Calu3 (cell line): Measurements from ENCODE around the gene SOS1. TPM values are rescaled to one million over a fixed set of nuclear protein-coding genes. Genes with fewer than 3 reads are reported as not detected.
"Not testable (repeated sequence)": the region's sequence is repeated elsewhere in the genome, so short reads cannot be mapped to it uniquely, and the experiment has no call there.

Source experiments
- BruUV-seq: library from RNA; stranded (reverse); fragments of 400-500 nt; replicated peaks from 2 replicates; lab custom pipeline; 2021; lab: Mats Ljungman, UMichigan
- CTCF ChIA-PET: fragments of 300-600 bp; sonication (Branson Sonifier 250); formaldehyde crosslinking; loops from one replicate; lab custom pipeline; 2022; ENCODE audit warnings: antibody characterized with exemption; lab: Charles Lee
- DNase-seq: peaks from one replicate; pipeline ENCODE4 v3.0.0; 2022
- H3K27ac Mint-ChIP-seq: one replicate; pipeline ENCODE4 v1.8.0; 2022; ENCODE audit warnings: mixed read lengths; ENCODE audit not compliant: unreplicated experiment
- H3K27me3 Mint-ChIP-seq: one replicate; pipeline ENCODE4 v1.8.0; 2022; ENCODE audit warnings: mixed read lengths; ENCODE audit not compliant: unreplicated experiment
- H3K36me3 Mint-ChIP-seq: one replicate; pipeline ENCODE4 v1.8.0; 2022; ENCODE audit warnings: mild to moderate bottlenecking, moderate library complexity, mixed read lengths; ENCODE audit not compliant: insufficient read depth, unreplicated experiment
- H3K4me1 Mint-ChIP-seq: one replicate; pipeline ENCODE4 v1.8.0; 2022; ENCODE audit warnings: mild to moderate bottlenecking, low read depth, mixed read lengths; ENCODE audit not compliant: unreplicated experiment
- H3K4me3 Mint-ChIP-seq: one replicate; pipeline ENCODE4 v1.8.0; 2022; ENCODE audit warnings: mild to moderate bottlenecking, low read depth, moderate library complexity, mixed read lengths; ENCODE audit not compliant: unreplicated experiment
- H3K9me3 Mint-ChIP-seq: one replicate; pipeline ENCODE4 v1.8.0; 2022; ENCODE audit warnings: low read depth, mixed read lengths; ENCODE audit not compliant: unreplicated experiment
- intact Hi-C: fragments of 100-400 bp; cut with micrococcal nuclease; formaldehyde crosslinking; loops from one replicate; pipeline ENCODE4 v1.10.0; 2022; ENCODE audit not compliant: unreplicated experiment
- total RNA-seq: library from RNA; stranded (reverse); gene quantifications from 2 replicates; pipeline ENCODE4 v1.2.3, GENCODE V29; 2022
- TF ChIP-seq, protein P1 (sequence below): fragments of 200-600 bp; IDR thresholded peaks from one replicate; pipeline ENCODE4 v1.8.0; 2022; ENCODE audit warnings: antibody characterized with exemption; ENCODE audit not compliant: unreplicated experiment

Gene SOS1
- total RNA-seq, 1 experiment from 2014 or later = 40.0 TPM

DNA sequence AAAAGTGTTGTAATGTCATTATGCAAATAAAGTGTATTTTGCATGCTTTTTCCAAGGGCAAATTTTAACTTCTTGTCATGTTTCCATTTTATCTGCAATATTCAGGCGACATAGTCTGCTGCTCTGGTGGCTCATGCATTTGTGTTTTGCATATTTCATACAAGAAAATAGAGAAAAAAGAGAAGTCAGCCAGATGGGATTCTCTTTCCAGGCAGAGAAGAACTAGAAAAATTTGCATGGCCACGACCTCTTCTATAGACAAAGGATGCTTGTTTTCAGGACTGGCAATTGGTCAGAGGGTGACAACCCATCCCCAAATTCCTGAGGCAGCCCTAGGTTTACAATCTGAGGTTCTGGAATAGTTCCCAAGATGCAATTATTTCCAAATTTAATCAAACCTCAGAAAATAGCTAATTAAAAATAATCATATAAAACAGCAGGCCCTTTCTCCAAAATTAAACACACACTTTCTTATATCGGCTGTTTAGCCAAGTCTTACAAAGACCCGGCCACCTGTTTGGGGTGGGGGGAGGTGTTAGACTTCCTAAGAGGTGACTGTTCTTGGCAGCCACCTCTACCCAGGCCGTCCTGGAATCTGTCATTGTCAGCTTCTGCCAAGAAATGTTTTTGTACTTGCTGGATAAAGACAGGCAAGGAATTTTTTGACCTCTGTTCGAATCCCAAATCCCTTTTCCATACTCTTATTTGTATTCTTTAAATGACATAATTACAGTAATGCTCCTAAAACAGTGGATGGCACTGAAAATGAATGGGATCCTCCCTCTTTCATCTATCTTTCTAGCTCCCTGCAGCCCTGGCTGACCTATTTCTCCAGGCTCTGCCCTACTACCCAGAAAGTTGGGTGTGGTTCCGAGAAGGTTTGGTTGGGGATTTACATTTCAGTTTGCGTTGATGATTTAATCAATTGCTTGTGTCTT is 20.8 kb upstream of the SOS1 start:
- CTCF ChIA-PET = no interaction called here
- H3K9me3 Mint-ChIP-seq = no peaks in the 10 kb centered on the region
- intact Hi-C loops = no loop called here
- no peaks in the 10 kb centered on the region for H3K36me3 Mint-ChIP-seq
- no peak overlapping the region for H3K4me3 Mint-ChIP-seq
- TF ChIP-seq, protein P1, sequence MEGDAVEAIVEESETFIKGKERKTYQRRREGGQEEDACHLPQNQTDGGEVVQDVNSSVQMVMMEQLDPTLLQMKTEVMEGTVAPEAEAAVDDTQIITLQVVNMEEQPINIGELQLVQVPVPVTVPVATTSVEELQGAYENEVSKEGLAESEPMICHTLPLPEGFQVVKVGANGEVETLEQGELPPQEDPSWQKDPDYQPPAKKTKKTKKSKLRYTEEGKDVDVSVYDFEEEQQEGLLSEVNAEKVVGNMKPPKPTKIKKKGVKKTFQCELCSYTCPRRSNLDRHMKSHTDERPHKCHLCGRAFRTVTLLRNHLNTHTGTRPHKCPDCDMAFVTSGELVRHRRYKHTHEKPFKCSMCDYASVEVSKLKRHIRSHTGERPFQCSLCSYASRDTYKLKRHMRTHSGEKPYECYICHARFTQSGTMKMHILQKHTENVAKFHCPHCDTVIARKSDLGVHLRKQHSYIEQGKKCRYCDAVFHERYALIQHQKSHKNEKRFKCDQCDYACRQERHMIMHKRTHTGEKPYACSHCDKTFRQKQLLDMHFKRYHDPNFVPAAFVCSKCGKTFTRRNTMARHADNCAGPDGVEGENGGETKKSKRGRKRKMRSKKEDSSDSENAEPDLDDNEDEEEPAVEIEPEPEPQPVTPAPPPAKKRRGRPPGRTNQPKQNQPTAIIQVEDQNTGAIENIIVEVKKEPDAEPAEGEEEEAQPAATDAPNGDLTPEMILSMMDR = no peak
- H3K4me1 Mint-ChIP-seq = no peaks in the 10 kb centered on the region
- no peaks in the 10 kb centered on the region for H3K27me3 Mint-ChIP-seq
- H3K27ac Mint-ChIP-seq = no peak overlapping the region
- no peak for DNase-seq
- BruUV-seq = no TSS peak

DNA sequence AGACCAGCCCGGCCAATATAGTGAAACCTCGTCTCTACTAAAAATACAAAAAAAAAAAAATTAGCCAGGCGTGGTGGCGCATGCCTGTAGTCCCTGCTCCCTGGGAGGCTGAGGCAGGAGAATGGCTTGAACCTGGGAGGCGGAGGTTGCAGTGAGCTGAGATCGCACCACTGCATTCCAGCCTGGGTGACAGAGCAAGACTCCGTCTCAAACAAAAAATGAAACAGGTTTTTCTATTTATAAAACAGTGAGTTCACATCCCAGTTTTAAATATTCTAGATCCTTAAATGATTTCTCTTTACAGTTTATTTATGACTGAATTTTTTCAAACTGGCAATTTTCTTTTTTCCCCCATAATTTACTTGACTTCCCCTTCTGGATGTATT is 20.1 kb upstream of the SOS1 start:
- H3K4me1 Mint-ChIP-seq, H3K36me3 Mint-ChIP-seq, intact Hi-C loops, CTCF ChIA-PET, H3K4me3 Mint-ChIP-seq, H3K27ac Mint-ChIP-seq, BruUV-seq, DNase-seq, H3K9me3 Mint-ChIP-seq, H3K27me3 Mint-ChIP-seq: not testable (repeated sequence)

DNA sequence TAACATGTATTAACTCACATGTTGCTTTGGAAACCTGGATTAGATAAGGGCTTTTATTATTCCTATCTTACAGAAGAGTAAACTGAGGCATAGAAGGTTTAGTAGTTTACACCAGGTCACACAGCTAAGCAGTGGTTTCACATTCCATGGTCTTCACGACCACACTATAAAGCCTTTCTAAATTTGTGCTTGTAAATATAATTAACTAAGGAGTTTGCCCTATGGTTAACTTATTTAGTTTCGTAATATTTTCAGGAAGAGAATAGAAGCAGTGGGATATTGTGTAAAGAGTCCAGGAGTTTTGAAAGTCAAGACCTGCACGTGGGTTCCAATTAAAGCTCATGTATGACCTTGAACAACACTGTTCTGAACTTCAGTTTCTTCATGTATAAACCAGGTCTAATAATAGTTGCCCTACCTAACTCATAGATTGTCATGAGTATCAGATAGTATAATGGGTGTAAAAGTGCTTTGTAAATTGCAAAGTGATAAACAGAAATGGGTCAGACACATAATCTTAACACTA is 19.5 kb upstream of the SOS1 start:
- no peak overlapping the region for H3K4me3 Mint-ChIP-seq
- no peaks in the 10 kb centered on the region for H3K4me1 Mint-ChIP-seq
- H3K9me3 Mint-ChIP-seq = no peaks in the 10 kb centered on the region
- no peaks in the 10 kb centered on the region for H3K36me3 Mint-ChIP-seq
- TF ChIP-seq, protein P1 = no peak
- no peak for DNase-seq
- CTCF ChIA-PET = no interaction called here
- intact Hi-C loops = no loop called here
- no peaks in the 10 kb centered on the region for H3K27me3 Mint-ChIP-seq
- H3K27ac Mint-ChIP-seq = no peak overlapping the region
- BruUV-seq = no TSS peak

GRCh38 chr2:39139511-39140237 is 18.8 kb upstream of the SOS1 start:
- no TSS peak for BruUV-seq
- no peak for DNase-seq
- Mint-ChIP-seq H3K27me3 (no peaks in the 10 kb centered on the region), H3K36me3 (no peaks in the 10 kb centered on the region), H3K4me3 (no peak overlapping the region), H3K4me1 (no peaks in the 10 kb centered on the region), H3K9me3 (no peaks in the 10 kb centered on the region), H3K27ac (no peak overlapping the region)
- TF ChIP-seq, protein P1 = no peak
- intact Hi-C loops = no loop called here
- CTCF ChIA-PET = no interaction called here
